Endothelial cell of umbilical vein (primary cell): Measurements from ENCODE around the gene WRAP73.

ENCODE experiments used
- EZH2 ChIP-seq: IDR thresholded peaks from 2 replicates; pipeline ENCODE4 v1.6.1; 2012; ENCODE audit warnings: borderline replicate concordance, low read depth, mild to moderate bottlenecking, moderate library complexity, low read length, inconsistent platforms; ENCODE audit not compliant: severe bottlenecking
- JUN ChIP-seq: IDR thresholded peaks from 2 replicates; pipeline ENCODE4 v1.6.1; 2011; ENCODE audit warnings: borderline replicate concordance, low read depth; ENCODE audit not compliant: insufficient read length, insufficient read depth
- MYC ChIP-seq: IDR thresholded peaks from one replicate; pipeline ENCODE4 v1.6.1; 2011; ENCODE audit warnings: mild to moderate bottlenecking, low read depth, low read length
- POLR2A ChIP-seq: IDR thresholded peaks from 2 replicates; pipeline ENCODE4 v1.6.1; 2012; ENCODE audit warnings: low read depth, mild to moderate bottlenecking, control low read depth, low read length
- POLR2AphosphoS5 ChIP-seq: IDR thresholded peaks from 2 replicates; pipeline ENCODE4 v1.6.1; 2012; ENCODE audit warnings: low read depth, mild to moderate bottlenecking, control low read depth, low read length, moderate library complexity; ENCODE audit not compliant: insufficient read depth
- TF ChIP-seq, protein P1 (sequence below), 2 donors: IDR thresholded peaks; 1 replicate in 1 of 2; 2 replicates in 1 of 2; pipeline ENCODE4 v1.5.1; 2011; ENCODE audit warnings: low read length in 2 of 2, mild to moderate bottlenecking in 2 of 2, moderate library complexity in 2 of 2, control low read depth in 1 of 2, inconsistent platforms in 1 of 2, low read depth in 1 of 2; ENCODE audit not compliant: insufficient read depth in 1 of 2; ENCODE audit errors: extremely low read depth in 1 of 2
- TF ChIP-seq, protein P2 (sequence below): IDR thresholded peaks from 2 replicates; pipeline ENCODE4 v1.6.1; 2011; ENCODE audit not compliant: insufficient read depth, insufficient read length

DNA sequence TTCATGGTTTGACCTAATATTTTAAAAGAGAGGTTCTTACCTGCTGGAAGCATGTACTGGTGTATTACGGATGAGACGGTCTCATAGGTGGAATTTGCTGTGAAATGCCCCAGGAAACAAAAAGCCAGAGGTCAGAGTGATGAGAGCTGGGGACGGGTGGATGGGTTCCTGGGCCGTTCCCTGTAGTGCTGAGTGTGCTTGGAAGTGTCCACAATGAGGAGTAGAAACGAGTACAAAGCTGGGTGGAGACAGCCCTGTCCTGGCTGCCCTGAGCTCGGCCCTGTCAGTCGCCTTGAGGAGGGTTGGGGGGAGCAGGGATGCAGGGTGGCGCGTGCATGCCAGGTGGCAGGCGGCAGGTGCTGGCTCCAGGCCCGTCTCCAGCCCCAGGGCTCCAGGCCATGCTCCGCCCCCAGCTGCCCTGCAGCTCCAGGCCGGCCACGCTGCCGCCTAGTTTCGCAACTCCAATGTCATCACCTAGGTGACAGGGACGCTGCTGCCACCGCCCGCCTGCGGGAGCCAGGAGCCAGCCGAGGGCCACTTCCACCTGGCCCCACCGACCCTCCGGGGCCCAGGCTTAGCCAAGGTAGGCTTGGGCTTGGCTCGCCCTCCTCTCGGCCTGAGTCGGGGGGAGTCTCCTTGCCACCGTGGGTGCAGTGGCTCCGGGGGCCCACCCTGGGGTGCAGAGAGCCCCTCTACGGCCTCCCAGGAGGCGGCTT, 18.8 kb upstream of the WRAP73 start:
- TF ChIP-seq POLR2A = no peak
- TF ChIP-seq, protein P1, sequence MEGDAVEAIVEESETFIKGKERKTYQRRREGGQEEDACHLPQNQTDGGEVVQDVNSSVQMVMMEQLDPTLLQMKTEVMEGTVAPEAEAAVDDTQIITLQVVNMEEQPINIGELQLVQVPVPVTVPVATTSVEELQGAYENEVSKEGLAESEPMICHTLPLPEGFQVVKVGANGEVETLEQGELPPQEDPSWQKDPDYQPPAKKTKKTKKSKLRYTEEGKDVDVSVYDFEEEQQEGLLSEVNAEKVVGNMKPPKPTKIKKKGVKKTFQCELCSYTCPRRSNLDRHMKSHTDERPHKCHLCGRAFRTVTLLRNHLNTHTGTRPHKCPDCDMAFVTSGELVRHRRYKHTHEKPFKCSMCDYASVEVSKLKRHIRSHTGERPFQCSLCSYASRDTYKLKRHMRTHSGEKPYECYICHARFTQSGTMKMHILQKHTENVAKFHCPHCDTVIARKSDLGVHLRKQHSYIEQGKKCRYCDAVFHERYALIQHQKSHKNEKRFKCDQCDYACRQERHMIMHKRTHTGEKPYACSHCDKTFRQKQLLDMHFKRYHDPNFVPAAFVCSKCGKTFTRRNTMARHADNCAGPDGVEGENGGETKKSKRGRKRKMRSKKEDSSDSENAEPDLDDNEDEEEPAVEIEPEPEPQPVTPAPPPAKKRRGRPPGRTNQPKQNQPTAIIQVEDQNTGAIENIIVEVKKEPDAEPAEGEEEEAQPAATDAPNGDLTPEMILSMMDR (IDR thresholded peaks at IDR 0.05; ENCODE audit: extremely low read depth in 1 of 2, insufficient read depth in 1 of 2, low read depth in 1 of 2, low read length in 2 of 2) = no peak
- no peak for TF ChIP-seq EZH2
- TF ChIP-seq, protein P2, sequence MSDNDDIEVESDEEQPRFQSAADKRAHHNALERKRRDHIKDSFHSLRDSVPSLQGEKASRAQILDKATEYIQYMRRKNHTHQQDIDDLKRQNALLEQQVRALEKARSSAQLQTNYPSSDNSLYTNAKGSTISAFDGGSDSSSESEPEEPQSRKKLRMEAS = no peak
- no peak for TF ChIP-seq POLR2AphosphoS5
- TF ChIP-seq JUN = no peak
- TF ChIP-seq MYC = no peak
